ENCODE results near the gene NUDT19. TPM values are rescaled to one million over a fixed set of nuclear protein-coding genes. Genes with fewer than 3 reads are reported as not detected.
A peak's percentile ranks its signal among the peaks of the same experiment; 100 is the strongest.
"Not testable (repeated sequence)": the region's sequence is repeated elsewhere in the genome, so short reads cannot be mapped to it uniquely, and the experiment has no call there.

NUDT19 gene
- total RNA-seq, 4 donors from 2014 or later, result 5.4 to 13.3 (median 9.0) TPM

- no peaks in the 10 kb centered on the region for H3K27me3 ChIP-seq
- DNase-seq (ENCODE audit: extremely low spot score), result no peak
- H3K4me1 ChIP-seq, result peaks cover 18 to 30% (median 23%) of the 10 kb centered on the region in 4 donors
- no peak overlapping the region for H3K4me3 ChIP-seq
- H3K36me3 ChIP-seq, result peaks cover 23 to 65% (median 58%) of the 10 kb centered on the region in 4 donors
- intact Hi-C loops (cut with DNase I), result no loop called here
- H3K27ac ChIP-seq (replicated peaks in 1 of 4), result no peak overlapping the region
- 97% methylated on average over 11 of the region's 11 CpGs for WGBS
- TF ChIP-seq POLR2AphosphoS5 (IDR thresholded peaks at IDR 0.05) (no peak), EP300 (IDR thresholded peaks at IDR 0.05) (no peak)
- H3K9me3 ChIP-seq, result no peaks in the 10 kb centered on the region
Measured at GRCh38 chr19:32649751-32650150, 41.9 kb upstream of the NUDT19 start.

GRCh38 chr19:32650671-32651070, 41.0 kb upstream of the NUDT19 start:
- DNase-seq (ENCODE audit: extremely low spot score), result no peak
- H3K27ac ChIP-seq (replicated peaks in 1 of 4), result no peak overlapping the region
- intact Hi-C loops (cut with DNase I), result no loop called here
- TF ChIP-seq POLR2A (IDR thresholded peaks at IDR 0.05; ENCODE audit: low read depth), result no peak
- TF ChIP-seq EP300 (IDR thresholded peaks at IDR 0.05), result no peak
- TF ChIP-seq POLR2AphosphoS5 (IDR thresholded peaks at IDR 0.05), result no peak
- TF ChIP-seq CTCF (IDR thresholded peaks at IDR 0.05), result no peak
- H3K27me3 ChIP-seq, result no peaks in the 10 kb centered on the region
- peaks cover 23 to 65% (median 61%) of the 10 kb centered on the region in 4 donors for H3K36me3 ChIP-seq
- H3K4me1 ChIP-seq, result peaks cover 18 to 30% (median 23%) of the 10 kb centered on the region in 4 donors
- 83% methylated on average over 5 of the region's 5 CpGs for WGBS
- H3K4me3 ChIP-seq, result no peak overlapping the region
- no peaks in the 10 kb centered on the region for H3K9me3 ChIP-seq

GRCh38 chr19:32651729-32652140, 39.9 kb upstream of the NUDT19 start:
- TF ChIP-seq CTCF (IDR thresholded peaks at IDR 0.05) (no peak), EP300 (IDR thresholded peaks at IDR 0.05) (no peak), POLR2A (IDR thresholded peaks at IDR 0.05; ENCODE audit: low read depth) (no peak), POLR2AphosphoS5 (IDR thresholded peaks at IDR 0.05) (no peak)
- 58% methylated on average over 8 of the region's 8 CpGs for WGBS
- Histone ChIP-seq H3K27me3 (no peaks in the 10 kb centered on the region), H3K9me3 (no peaks in the 10 kb centered on the region), H3K4me1 (peaks cover 18 to 30% (median 23%) of the 10 kb centered on the region in 4 donors), H3K4me3 (no peak overlapping the region), H3K27ac (replicated peaks in 1 of 4) (peak overlapping the region in 1 of 4 donors; percentile 16), H3K36me3 (peaks cover 29 to 64% (median 61%) of the 10 kb centered on the region in 4 donors)
- no peak for DNase-seq (ENCODE audit: extremely low spot score)
- intact Hi-C loops (cut with DNase I), result no loop called here

- peaks cover 28 to 64% (median 60%) of the 10 kb centered on the region in 4 donors for H3K36me3 ChIP-seq
- H3K4me3 ChIP-seq, result not testable (repeated sequence)
Measured at GRCh38 chr19:32652331-32652730, 39.3 kb upstream of the NUDT19 start.

DNA sequence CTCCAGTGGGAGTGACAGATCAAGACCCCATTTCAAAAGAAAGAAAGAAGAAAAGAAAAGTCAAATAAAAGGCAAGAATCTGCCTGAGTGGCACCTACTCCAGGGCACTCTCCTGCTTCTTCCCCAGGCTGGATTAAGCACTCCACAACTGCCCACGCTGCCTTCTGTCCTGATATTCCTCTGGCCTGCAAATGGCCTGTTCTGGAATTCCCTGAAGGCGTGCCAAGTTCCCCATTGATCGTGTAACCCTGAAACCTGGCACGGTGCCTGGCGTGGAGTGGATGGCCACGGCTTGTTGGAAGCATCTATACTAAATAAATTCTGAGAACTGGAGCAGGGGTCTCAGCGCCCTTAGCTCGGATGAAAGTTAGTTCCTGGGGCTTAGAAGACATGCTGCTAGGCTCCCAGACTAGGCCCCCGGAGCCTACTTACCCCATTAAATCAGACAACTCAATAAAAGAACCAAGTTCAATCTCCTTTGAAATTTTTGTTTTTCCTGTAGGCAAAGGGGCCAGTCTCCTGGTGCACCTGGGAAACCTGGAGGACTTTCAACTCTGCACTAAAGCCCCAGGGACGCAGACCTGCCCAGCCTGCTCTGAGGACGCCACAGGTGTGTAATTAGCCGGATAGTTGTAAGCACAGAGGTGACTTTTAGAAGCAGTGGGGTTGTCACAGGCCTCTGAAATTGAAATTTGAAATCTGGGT, 38.6 kb upstream of the NUDT19 start:
- Histone ChIP-seq H3K4me1 (peaks cover 18 to 30% (median 23%) of the 10 kb centered on the region in 4 donors), H3K36me3 (peaks cover 21 to 64% (median 59%) of the 10 kb centered on the region in 4 donors), H3K27ac (replicated peaks in 1 of 4) (peak overlapping the region in 3 of 4 donors; percentile 14 to 57 (median 16)), H3K27me3 (no peaks in the 10 kb centered on the region), H3K4me3 (no peak overlapping the region), H3K9me3 (no peaks in the 10 kb centered on the region)
- no peak for DNase-seq (ENCODE audit: extremely low spot score)
- intact Hi-C loops (cut with DNase I), result no loop called here
- TF ChIP-seq POLR2AphosphoS5 (IDR thresholded peaks at IDR 0.05), result no peak
- WGBS, result 47% methylated on average over 12 of the region's 12 CpGs

More at GRCh38 chr19:32652331-32652730, 39.3 kb upstream of the NUDT19 start:
- DNase-seq (ENCODE audit: extremely low spot score); H3K9me3 ChIP-seq; intact Hi-C loops (cut with DNase I); H3K27me3 ChIP-seq: not testable (repeated sequence)
- Histone ChIP-seq H3K4me1 (peaks cover 18 to 30% (median 23%) of the 10 kb centered on the region in 4 donors), H3K27ac (replicated peaks in 1 of 4) (peak overlapping the region in 3 of 4 donors; percentile 14 to 57 (median 16))
- 95% methylated on average over 13 of the region's 13 CpGs for whole genome bisulfite sequencing

- intact Hi-C loops (cut with DNase I), result no loop called here
- H3K4me1 ChIP-seq, result peaks cover 18 to 30% (median 23%) of the 10 kb centered on the region in 4 donors
- H3K27me3 ChIP-seq, result no peaks in the 10 kb centered on the region
- H3K9me3 ChIP-seq, result no peaks in the 10 kb centered on the region
- H3K36me3 ChIP-seq, result peaks cover 16 to 64% (median 59%) of the 10 kb centered on the region in 4 donors
- DNase-seq (ENCODE audit: extremely low spot score), result no peak
- no peak overlapping the region for H3K27ac ChIP-seq (replicated peaks in 1 of 4)
- TF ChIP-seq POLR2AphosphoS5 (IDR thresholded peaks at IDR 0.05) (no peak), EP300 (IDR thresholded peaks at IDR 0.05) (no peak), POLR2A (IDR thresholded peaks at IDR 0.05; ENCODE audit: low read depth) (no peak), CTCF (IDR thresholded peaks at IDR 0.05) (no peak)
- H3K4me3 ChIP-seq, result no peak overlapping the region
- 93% methylated on average over 15 of the region's 15 CpGs for WGBS
Measured at GRCh38 chr19:32653599-32653915, 38.1 kb upstream of the NUDT19 start.

DNA sequence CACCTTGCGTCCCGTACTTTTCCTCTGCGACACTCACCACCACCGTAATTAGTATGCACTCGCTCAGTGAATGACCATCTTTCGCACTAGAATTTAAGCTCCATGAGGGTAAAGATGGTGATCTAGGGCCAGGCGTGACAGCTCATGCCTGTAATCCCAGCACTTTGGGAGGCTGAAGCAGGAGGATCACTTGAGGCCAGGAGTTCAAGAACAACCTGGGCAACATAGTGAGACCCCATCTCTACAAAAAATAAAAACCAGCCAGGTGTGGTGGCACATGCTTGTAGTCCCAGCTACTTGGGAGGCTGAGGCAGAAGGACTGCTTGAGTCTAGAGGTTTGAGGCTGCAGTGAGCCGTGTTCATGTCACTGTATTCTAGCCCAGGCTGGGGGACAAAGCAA, 35.2 kb upstream of the NUDT19 start:
- WGBS, result 95% methylated on average over 8 of the region's 8 CpGs
- Histone ChIP-seq H3K36me3 (peaks cover 6 to 54% (median 47%) of the 10 kb centered on the region in 4 donors), H3K4me1 (peaks cover 19 to 31% (median 25%) of the 10 kb centered on the region in 4 donors)
- H3K27me3 ChIP-seq; H3K4me3 ChIP-seq; DNase-seq (ENCODE audit: extremely low spot score); H3K27ac ChIP-seq (replicated peaks in 1 of 4); intact Hi-C loops (cut with DNase I); H3K9me3 ChIP-seq: not testable (repeated sequence)

All from esophagus muscularis mucosa (tissue), 4 donors.